ENCODE results near the gene LGI2.
A peak's percentile ranks its signal among the peaks of the same experiment; 100 is the strongest.

Gene LGI2

DNA sequence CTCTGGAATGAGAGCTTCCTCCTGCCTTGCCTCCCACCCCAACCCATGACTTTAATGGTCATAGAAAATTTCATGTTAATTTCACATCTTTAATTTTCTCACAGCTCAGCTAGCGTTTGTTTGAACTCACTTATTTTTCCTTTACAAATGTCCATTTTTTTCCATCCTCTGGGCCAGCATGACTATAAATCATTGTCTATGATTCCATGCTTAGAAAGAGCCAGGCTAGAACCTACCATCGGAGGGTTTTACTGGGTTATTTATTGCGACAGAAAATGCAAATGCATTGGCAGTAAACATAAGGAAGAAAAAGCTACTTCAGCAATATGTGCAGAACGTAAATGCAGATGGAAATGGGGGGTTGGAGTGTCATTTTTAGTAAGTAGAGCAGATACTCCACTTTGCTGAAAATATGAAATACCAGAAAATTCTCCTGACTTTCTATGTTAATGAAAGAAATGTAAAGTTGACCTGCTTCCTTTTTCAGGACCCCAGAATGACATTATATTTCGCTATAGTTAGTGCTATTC is 37.1 kb downstream of the LGI2 start:
- no peak for DNase-seq

DNA sequence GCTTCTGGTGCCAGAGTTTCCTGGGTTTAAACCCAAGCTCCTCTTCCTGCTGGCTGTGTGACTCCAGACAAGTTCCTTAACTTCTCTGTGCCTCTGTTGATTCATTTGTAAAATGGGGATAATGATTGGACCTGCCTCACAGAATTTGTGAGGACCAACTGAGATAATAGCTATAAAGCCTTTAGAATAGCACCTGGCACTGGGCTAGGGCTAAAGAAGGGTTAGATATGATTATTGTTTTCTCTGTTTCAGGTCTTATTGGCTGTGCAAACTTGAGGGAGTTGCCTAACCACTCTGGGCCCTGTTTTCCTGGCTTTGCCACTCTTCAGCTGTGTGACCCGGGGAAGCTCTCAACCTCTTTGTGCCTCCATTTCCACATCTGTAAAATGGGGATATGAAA is 37.8 kb downstream of the LGI2 start:
- no peak for DNase-seq

DNA sequence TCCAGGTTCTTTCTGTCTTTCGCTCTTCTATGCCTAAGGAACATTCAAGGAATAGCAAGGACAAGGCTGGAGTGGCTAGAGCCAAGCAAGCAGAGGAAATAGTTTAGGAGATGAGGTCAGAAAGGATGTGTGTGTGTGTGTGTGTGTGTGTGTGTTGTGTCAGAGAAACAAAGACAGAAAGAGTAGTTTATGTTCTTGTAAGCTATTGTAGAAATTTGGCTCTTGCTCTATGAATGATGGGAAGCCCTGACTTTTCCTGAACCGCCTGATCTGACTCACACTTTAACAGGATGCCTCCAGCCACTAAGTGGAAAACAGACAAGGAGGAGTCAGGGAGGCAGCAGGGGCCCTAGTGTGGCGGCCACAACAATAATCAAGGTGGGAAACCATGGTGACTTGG is 39.7 kb downstream of the LGI2 start:
- peak; percentile 32 for DNase-seq

DNA sequence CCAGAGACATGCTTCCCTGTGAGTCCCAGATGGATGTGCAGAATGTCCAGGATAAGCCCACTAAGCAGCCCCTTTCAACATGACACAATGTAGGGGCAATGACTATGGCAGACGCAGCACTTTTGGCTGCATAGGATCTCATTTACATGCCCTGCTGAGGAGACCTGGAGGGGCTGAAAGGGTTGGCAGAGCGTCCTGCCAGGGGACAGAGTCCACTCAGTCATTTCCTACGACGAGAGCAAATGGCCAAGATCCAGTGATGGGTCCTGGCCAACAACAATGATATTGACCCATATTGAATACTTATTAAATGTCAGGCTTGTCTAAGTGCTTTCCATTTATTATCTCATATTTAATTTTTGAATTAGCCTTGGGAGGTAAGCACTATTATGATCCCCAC is 41.4 kb downstream of the LGI2 start:
- no peak for DNase-seq

DNA sequence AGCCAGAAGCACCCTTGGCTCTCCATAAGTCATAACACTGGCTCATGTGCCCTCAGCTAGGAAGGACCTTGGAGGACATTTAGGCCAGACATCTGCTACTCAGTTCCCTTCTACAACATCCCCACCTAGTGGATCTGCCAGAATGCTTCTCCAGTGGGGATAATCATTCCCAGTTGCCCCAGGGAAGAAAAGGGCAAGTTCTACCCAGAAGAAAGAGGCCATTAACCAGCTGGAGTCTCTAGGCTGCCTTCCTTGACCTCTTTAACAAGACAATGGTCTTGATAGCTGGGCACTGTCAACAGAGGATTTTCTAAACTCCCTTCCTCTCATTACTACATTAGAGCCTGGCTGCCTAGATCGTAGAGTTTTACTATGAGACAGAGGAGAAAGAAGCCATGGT is 42.0 kb downstream of the LGI2 start:
- DNase-seq = peak; percentile 21

DNA sequence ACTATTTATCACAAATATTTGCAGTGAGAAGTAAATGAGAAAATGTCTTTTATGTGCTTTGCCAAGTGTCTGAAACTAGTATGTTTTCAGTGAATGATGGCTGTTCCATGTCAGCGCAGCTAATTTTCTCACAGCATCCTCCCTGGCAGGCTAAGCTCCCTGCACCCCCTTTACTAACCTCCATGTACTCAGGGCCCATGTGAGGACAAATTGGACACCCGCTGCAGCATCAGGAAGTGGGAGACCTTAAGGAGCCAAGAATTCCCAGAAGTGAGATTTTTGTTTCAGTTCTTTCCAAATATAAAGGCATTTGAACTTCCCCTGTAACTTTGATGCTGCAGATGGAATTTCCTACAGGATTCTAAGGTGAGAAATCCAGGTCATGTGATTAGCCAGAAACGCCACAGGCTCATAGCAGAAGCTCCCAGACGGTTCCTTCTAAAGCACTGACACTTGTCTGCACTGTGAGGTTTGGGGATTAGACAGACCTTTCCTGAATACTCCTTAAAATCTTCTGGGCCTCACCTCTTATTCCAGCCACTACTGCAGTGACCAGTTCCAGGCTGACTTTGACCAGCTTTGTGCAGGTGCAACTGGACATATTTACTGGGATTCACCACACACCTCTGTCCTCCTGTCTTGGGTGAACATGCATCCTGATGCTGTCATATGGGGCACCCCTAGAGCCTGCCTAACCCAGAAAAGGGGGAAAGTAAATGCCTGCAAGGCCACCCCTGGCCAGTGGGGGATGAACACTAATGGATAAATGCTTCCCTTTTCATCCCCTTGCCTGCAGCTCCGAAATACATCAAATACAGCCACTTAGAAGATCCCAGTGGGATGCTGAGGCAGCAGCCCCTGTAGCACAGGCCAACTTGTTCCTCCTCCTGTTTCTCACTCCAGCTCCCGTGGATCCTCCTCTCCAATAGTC is 45.9 kb downstream of the LGI2 start:
- no peak for DNase-seq

DNA sequence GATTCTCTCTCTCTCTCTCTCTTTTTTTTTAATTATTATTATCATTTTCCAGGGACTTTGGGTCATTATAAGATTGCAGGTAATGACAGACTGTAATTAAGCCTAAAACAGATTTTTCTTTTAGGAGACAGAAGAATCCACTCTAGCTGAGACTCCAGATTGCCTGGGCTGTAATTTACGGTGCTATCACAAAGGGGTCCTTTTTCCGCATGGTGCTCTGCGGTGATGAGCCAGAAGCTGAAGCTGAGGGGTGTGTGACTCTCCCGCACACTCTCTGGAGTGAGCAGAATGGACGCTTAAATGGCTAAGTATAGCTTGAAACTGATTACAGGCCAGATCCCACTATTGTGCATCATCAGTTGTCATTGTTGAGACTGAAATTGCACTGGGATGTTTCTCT is 50.0 kb downstream of the LGI2 start:
- no peak for DNase-seq

DNA sequence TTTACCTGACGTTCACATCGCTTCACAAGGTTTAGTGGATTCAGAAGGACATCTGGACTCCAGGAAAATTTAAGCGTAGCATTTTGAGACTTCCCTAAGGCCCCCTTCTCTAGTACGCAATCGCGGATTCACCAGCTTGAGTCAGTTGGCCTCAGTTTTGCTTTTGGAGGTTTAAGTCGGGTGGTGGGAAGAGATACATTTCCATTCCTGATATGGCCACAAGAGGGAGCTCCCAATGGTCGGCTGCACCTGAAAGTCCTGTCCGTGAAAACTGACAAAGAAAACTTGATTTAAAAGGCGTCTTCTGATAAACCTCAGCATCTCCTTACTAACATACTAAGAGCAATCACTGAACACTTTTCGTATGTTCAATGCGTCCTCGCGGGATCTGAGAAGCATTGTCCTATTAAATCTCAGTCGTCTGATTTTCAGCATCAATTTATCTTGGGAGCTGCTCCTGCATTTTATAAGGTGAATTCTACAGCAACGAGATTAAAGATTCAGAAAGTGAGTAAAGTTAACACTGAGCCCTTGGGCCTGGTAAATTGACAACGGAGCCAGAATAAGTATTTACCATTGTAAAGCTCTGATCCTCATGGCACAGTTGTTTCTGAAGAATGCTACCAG is 50.6 kb downstream of the LGI2 start:
- DNase-seq = peak; percentile 39

DNA sequence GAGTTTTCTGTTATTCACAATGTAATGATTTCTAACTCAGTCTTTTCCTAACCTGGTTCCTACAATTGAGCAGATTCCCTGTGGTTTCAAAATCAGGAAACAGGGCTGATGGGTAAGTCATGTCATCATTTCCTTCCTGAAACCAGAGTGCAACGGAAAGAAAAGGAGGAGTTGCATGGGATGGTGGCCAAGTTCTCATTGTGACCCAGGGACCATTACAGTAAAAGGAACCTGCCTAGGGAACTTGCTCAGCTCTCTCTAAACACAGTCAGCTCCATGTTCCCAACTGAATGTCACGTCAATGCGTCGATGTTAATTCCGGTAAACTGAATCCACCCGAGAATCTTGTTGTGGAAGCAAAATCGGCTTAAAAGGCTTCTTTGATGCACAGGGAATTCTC is 51.2 kb downstream of the LGI2 start:
- no peak for DNase-seq

DNA sequence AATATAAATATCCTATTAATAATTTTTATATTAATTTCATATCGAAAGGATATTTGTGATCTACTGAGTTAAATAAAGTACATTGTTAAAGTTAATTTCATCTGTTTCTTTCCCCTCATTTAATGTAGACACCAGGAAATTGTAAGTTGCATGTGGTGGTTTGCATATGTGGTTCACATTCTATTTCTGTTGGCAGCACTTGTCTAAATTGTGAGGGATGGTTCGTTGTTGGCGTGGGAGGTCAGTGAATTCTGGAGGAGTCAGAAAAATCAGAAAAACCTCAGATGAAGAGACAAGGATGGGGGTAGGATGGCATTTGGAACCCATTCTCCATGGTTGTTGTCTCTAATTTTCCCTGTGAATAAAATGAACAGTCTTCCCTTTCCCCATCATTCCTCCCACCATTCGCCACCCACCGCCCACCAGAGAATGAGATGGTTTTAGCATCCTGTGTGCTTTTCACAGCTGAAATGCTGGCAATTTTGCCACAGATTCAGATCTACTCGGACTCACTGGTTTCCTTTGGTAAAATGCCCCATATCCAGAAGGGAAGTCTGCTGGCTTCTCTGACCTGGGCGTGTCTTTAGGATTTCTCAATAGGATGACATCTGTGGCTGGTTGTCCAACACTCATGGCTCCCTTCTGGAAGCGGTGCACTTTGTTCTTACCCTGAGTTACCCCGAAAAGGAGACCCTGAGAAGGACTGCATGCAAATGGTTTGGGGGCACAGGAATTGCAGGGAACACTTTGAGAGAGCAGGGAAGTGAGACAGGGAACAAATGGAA is 52.3 kb downstream of the LGI2 start:
- no peak for DNase-seq

DNA sequence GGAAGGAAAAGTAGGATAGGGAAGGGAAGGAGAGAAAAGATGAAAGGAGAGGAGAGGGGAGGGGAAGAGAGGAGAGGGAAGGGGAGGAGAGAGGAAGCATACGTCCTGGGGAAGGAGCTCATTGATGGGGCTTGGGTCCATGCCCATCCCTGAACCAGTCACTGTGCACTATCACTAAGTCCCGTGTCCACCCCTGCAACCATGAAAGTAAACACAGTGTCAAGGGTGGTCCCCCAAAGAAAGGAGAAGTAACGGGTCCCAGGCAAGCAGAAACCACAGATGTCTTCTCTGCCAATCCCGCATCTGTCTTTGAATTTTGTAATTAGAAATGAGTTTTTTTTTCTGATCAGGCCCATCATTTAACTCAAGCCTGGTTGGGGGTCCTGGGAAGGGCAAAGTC is 55.2 kb downstream of the LGI2 start:
- DNase-seq = no peak

DNA sequence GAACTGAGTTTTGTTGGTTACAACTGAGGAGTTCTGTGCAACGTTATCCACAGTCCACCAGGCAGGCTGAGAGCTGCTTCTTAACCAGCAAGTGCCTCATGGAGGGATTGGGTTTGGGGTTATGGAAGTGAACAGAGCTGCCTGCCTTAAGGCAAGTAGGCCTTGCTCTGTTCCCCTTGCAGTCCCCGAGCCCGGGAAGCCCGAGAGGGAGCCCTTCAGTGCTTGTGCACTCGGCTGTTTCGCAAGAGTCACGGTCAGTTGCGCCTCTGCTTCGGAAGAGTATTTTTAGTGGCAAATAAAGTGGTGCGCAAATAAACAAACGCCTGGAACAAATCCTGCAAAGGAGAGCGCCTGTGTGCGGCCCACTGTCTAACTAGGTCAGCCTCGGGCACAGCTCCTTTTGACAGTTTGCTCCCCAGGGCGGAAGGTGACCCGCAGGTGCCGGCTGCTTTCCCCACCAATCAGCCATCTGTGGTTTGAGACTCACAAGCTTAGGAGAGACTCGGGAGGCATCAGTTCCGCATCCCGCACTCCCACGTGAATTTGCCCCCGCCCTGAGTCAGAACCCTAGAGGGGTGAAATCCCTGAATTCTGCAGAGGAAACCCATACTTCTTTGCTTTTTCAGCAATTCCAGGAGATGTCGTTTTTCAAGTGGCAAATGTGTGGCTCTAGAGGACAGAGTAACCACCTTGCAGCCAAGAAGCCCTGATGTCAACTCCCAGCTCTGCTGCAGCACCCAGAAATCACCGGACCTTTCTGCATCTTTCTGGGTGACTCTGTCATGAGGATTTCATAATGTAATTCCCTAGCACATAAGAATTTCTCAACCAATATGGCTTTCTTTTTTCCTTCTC is 56.8 kb downstream of the LGI2 start:
- DNase-seq = no peak

DNA sequence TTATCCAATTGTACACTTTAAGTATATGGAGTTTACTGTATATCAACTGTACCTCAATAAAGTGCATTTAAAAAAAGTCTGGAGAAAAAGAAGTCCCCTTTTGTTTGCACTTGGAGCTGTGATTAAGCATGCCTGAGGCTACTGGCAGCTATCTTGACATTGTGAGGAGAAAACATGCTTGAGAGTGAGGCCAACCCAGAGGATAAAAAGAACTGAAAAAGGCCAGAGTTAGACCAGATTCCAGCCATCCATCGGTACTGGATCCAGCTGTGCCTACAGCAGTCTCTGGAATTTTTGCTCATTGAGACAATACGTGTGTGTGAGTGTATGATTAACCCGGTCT is 57.4 kb downstream of the LGI2 start:
- no peak for DNase-seq

DNA sequence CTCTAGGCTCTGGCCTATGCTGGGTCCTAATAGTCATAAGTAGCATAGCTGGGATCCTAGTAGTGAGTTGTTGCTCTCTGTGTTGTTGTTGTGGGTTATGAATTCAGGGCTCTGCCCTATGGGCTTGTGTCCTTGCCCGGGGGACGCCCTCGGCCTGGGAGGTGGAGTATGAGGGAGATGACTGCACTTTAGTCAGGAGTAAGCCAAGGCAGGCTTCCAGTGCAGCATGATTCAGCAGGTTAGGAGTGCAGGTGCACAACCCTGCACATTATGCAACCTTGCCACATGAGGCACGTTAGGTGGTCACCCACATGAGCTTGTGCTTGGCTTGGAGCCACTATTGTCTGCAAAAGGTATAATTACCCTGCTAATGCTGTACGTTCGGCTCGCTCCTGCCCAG is 59.6 kb downstream of the LGI2 start:
- DNase-seq = no peak

DNA sequence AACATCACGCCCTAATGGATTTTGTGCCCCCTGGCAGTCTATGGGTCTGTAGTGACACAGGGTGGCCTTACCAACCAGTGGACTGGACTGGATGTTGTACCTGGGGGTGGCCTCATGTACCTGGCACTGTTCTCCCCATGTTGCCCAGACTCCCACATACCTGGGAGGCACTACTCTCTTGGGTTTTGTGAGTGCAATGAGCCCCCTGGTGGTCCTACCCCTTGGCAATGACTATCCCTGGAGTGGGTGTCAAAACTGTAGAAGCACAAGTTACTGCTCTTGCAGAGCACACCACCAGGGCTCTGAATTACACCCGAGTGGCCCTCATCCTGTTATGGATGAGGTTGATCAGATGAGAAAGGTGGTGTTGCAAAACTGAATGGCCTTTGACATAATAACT is 60.1 kb downstream of the LGI2 start:
- DNase-seq = no peak

DNA sequence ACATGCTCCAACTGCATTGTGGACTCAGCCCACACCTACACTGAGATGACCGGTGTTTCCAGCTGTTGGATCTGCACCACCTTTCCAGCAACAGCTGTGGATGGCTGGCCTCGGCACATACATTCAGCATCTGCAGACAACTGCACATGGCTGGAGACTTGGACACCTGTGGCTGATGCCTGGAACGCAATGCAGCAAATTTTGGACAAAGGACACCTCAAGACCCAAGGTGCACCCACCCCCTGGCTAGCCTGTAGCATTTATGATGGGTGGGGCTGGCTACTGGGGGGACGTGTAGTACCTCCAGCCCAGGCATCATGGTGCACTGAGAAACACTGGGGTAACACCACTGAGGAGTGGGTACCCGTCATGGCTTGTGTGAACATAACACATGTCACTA is 60.6 kb downstream of the LGI2 start:
- no peak for DNase-seq

DNA sequence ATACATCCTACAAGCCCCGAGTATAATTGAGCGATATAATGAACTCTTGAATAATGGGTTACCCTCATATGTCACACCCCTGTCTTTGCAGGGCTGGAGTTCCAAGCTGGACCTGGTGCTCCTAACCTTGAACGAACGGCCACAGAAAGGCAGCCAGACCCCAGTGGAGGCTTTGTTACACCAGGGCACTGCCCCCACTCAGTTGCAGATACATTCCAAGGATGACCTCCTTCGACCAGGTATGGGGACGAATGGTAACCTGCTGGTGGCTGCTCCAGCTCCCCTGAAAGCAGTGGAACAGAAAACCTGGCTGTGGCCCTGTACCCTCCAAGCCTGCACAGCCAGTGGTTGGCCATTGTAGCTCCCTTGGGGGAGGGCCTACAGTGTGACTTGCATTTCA is 61.3 kb downstream of the LGI2 start:
- DNase-seq = no peak

DNA sequence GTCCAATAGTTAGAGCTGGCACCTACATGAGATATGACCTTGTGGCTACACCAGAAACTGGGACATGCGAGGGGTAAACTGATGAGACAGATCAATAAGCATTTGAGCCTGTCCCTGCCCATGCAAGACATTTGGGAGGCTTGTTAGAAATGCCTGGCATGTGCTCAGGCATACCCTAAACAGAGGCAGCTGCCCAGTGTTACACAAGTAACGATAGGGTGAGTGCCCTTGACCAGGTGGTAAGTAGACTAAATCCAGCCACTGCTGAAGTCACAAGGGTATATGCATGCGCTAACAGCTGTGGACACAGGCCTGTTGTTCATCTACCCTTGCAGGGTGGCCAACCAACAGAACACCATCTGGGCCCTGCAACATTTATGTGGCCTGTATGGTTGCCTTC is 61.8 kb downstream of the LGI2 start:
- no peak for DNase-seq

DNA sequence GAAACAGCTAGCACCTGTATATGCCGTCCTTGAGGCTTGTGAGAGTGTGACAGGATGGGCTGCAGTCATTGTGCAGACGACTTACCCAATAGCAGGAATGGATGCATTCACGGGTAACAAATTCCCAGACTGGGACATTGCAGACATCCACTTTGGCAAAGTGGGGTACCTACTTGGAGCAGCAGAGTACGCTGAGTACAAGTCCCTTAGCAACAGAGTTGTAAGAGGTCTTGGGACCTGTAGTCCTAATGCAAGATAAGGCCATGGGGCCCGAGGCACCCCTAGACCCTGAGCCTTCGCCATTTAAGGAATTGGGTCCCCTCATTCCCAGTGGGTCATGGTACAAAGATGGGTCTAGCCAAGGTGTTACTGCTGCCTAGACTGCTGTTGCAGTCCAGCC is 62.5 kb downstream of the LGI2 start:
- no peak for DNase-seq

DNA sequence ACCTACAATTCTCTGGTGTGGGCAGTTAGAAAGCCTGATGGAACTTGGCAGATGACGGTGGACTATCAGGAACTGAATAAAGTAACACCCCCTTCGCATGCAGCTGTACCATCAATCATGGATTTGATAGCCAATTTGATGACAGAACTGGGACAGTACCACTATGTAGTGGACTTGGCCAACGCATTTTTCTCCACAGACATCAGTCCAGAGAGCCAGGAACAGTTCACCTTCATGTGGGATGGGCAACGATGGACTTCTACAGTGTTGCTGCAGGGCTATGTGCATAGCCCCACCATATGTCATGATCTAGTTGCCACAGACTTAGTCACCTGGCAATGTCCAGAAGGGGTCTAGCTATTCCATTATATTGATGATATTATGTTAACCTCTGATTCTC is 63.4 kb downstream of the LGI2 start:
- DNase-seq = no peak

DNA sequence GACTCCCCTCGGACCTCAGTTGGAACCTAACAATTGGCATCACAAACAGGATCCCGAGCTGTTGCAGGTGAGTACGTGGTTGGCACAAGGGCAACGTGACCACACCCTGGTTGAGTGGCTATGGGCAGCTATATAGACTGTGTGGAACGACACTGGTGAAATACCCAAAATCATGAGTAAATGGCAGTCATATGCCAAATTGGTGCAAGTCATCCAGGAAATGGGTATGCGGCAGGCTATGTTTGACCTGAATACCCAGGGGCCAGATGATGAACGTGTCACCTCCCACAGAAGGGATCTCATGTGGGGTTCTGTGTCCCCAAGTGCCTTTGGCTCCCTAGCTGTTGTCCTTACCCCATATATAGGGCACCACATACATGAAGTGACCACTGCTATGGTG is 64.7 kb downstream of the LGI2 start:
- DNase-seq = no peak

DNA sequence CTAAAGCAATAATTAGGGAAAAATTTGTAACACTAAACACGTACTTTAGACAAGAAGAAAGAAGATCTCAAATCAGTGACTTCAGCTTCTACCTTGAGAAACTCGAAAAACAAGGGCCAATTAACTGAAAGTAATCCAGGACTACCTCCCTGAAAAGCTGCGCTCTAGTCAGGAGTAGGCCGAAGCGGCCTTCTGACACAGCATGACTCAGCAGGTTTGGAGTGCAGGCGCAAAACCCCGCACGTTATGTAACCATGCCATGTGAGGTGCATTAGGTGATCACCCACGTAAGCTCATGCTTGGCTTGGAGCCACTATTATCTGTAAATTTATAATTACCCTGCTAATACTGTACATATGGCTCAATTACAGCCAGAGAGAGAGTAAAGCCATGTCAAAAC is 65.1 kb downstream of the LGI2 start:
- no peak for DNase-seq

DNA sequence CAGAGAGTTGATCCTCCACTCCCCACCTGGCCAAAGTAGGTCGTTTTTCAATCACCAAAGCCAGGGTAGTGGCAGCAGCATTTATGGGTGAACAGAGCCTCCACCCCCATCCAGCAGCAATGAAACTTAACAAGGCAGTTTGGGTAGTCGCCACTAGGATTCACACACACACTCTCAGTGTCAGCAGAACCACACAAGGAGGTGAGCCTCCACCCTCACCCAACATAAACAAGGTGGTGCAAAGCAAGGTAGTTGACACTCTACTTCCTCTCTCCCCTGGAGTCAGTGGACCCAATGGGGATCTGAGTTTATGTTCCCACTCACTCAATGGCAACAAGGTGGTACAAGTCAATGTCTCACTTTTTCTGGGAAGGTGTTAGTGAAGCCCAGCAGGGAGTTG is 67.5 kb downstream of the LGI2 start:
- DNase-seq = no peak
